NCI-H187 (cell line): ENCODE measurements around the gene TM4SF20.

ENCODE experiments used
- DNase-seq, 2 experiments: peaks; one replicate each; lab custom pipeline; 2025; lab: John Stamatoyannopoulos, UW

The TM4SF20 gene

GRCh38 chr2:227320305-227321094, 58.6 kb downstream of the TM4SF20 start:
- no peak for DNase-seq

GRCh38 chr2:227317834-227318233, 61.3 kb downstream of the TM4SF20 start:
- no peak for DNase-seq

GRCh38 chr2:227313310-227313709, 65.8 kb downstream of the TM4SF20 start:
- no peak for DNase-seq

GRCh38 chr2:227312579-227312978, 66.5 kb downstream of the TM4SF20 start:
- no peak for DNase-seq
